HepG2 (cell line): ENCODE data around the gene CDC42EP3. TPM values are rescaled to one million over a fixed set of nuclear protein-coding genes. Genes with fewer than 3 reads are reported as not detected.

ENCODE experiments used
- AGO1 ChIP-seq: fragments of 200-400 bp; formaldehyde crosslinking; IDR thresholded peaks from 2 replicates; pipeline ENCODE4 v1.6.1; 2017; ENCODE audit warnings: mild to moderate bottlenecking, low read depth, low read length, moderate library complexity; ENCODE audit not compliant: poor library complexity, severe bottlenecking
- KDM5B ChIP-seq: sonication (generic); formaldehyde crosslinking; IDR thresholded peaks from 2 replicates; pipeline ENCODE4 v1.4.0; 2020; ENCODE audit warnings: missing genetic modification reagents, mild to moderate bottlenecking, borderline replicate concordance
- MEIS2 ChIP-seq: sonication (generic); formaldehyde crosslinking; IDR thresholded peaks from 2 replicates; pipeline ENCODE4 v1.9.0; 2021; ENCODE audit warnings: mild to moderate bottlenecking, missing genetic modification reagents
- NFKB2 ChIP-seq: sonication (generic); formaldehyde crosslinking; IDR thresholded peaks from 2 replicates; pipeline ENCODE4 v1.4.0; 2020; ENCODE audit warnings: missing genetic modification reagents, borderline replicate concordance
- NR1H2 ChIP-seq: sonication (generic); formaldehyde crosslinking; IDR thresholded peaks from 2 replicates; pipeline ENCODE4 v1.8.1; 2022; ENCODE audit warnings: low read depth, missing genetic modification reagents, borderline replicate concordance
- PHF8 ChIP-seq: sonication (generic); formaldehyde crosslinking; IDR thresholded peaks from 2 replicates; pipeline ENCODE4 v1.5.0; 2020; ENCODE audit warnings: missing genetic modification reagents
- SP5 ChIP-seq: IDR thresholded peaks from 2 replicates; pipeline ENCODE4 v1.6.1; 2016; ENCODE audit warnings: low read depth, borderline replicate concordance
- SPEN ChIP-seq: sonication (generic); formaldehyde crosslinking; IDR thresholded peaks from 2 replicates; pipeline ENCODE4 v1.5.1; 2020; ENCODE audit warnings: low read depth, mild to moderate bottlenecking, missing genetic modification reagents
- ZNF354B ChIP-seq: sonication (generic); formaldehyde crosslinking; IDR thresholded peaks from 2 replicates; pipeline ENCODE4 v1.8.0; 2022; ENCODE audit warnings: mild to moderate bottlenecking, missing genetic modification reagents
- ZNF546 ChIP-seq: sonication (generic); formaldehyde crosslinking; conservative IDR thresholded peaks from 2 replicates; pipeline ENCODE4 v1.8.1; 2023; ENCODE audit warnings: mild to moderate bottlenecking, missing genetic modification reagents
- ZNF605 ChIP-seq: sonication (generic); formaldehyde crosslinking; IDR thresholded peaks from 2 replicates; pipeline ENCODE4 v1.8.0; 2022; ENCODE audit warnings: mild to moderate bottlenecking, missing genetic modification reagents
- ZNF660 ChIP-seq: sonication (generic); formaldehyde crosslinking; IDR thresholded peaks from 2 replicates; pipeline ENCODE4 v1.5.1; 2020; ENCODE audit warnings: mild to moderate bottlenecking, low read depth, missing genetic modification reagents, borderline replicate concordance
- ZNF724P ChIP-seq: sonication (generic); formaldehyde crosslinking; IDR thresholded peaks from 2 replicates; pipeline ENCODE4 v1.8.0; 2022; ENCODE audit warnings: missing genetic modification reagents, borderline replicate concordance
- polyA plus RNA-seq, 8 experiments: library from polyadenylated mRNA; depleted of rRNA in 3 of 8; stranded (reverse) in 7 of 8; unstranded in 1 of 8; fragments of >200 nt; fragmentation: Illumina TruSeq in 4 of 8; extraction: Trizol in 4 of 8; gene quantifications; 2 replicates each; pipeline versions ENCODE4 v1.2.1 to v1.2.3, GENCODE V29; 2011 to 2016; ENCODE audit warnings: low read depth in 4 of 8, missing spikeins in 1 of 8, mixed read lengths in 1 of 8; ENCODE audit not compliant: insufficient read depth in 1 of 8
- total RNA-seq, 5 experiments: library from RNA; depleted of rRNA; stranded (reverse); fragments of >200 nt; fragmentation: Illumina TruSeq; extraction: Trizol; gene quantifications; 2 replicates each; pipeline ENCODE4 v1.2.3, GENCODE V29; 2016; ENCODE audit warnings: low read depth in 1 of 5
- TF ChIP-seq, protein P1 (sequence below): sonication (generic); formaldehyde crosslinking; IDR thresholded peaks from 2 replicates; pipeline ENCODE4 v1.5.1; 2020; ENCODE audit warnings: mild to moderate bottlenecking, missing genetic modification reagents, moderate library complexity
- TF ChIP-seq, protein P2 (sequence below): IDR thresholded peaks from 2 replicates; pipeline ENCODE4 v1.6.1; 2012; ENCODE audit warnings: inconsistent platforms
- TF ChIP-seq, protein P3 (sequence below): sonication (generic); formaldehyde crosslinking; IDR thresholded peaks from 2 replicates; pipeline ENCODE4 v1.9.0; 2022; ENCODE audit warnings: missing genetic modification reagents, mild to moderate bottlenecking, borderline replicate concordance
- TF ChIP-seq, protein P4 (sequence below): sonication (generic); formaldehyde crosslinking; IDR thresholded peaks from 2 replicates; pipeline ENCODE4 v1.4.0; 2020; ENCODE audit warnings: missing genetic modification reagents

CDC42EP3 gene
- total and polyA plus RNA-seq, 2 of the 13 experiments (the other 11 are each of a cell fraction or from before 2014, with no cell fraction given), result 0.01 TPM; not detected in 1

DNA sequence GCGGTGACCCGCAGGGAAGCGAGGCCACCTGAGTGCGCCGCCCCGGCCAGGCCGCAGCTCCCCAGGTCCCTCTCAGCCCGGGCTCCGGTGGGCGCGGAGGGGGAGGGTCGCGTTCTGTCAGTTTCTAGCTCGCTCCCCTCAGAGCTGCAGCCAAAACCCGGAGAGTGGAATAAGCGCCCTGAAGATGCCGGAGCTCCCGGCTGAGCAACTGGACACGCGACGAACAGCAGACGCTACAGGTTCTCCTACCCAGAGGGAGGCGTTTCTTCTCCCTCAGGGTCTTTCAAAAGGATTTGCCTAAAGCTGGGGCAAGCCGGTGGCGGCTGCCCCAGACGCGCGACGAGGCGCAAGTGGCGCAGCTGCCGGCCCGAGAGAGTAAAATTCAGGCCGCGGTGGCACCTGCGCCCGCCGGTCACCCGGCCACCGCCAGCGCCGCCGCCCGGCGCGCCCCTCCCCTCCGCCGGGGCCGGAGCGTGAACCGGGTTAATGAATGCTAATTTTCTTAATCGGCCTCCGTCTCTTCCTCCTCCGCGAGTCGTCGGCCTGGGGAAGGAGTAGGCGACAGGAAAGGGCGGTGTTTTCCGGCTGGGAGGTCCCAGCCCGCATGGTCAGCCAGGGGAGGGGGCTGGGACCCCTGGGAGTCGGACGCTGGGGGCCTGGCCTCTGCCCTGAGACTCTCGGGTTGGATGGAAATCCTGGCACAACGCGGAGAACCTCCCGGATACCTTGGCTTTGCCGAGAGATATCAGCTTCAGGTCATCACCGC lies 845 bp upstream of the CDC42EP3 start (continued):
- TF ChIP-seq ZNF660 (no peak), SP5 (no peak), NR1H2 (no peak), PHF8 (peak; percentile 23; the same call in 1 of the 2 replicates), ZNF354B (CRISPR knock-in tag) (no peak), NFKB2 (CRISPR knock-in tag) (0 out of 2 replicates have a peak, but pooled peaks have one; percentile 44), MEIS2 (no peak), ZNF605 (no peak), SPEN (CRISPR knock-in tag) (0 out of 2 replicates have a peak, but pooled peaks have one; percentile 11), KDM5B (CRISPR knock-in tag) (peak; percentile 67; the same call in 1 of the 2 replicates), AGO1 (no peak), ZNF724P (CRISPR knock-in tag) (no peak), ZNF546 (CRISPR knock-in tag) (0 out of 2 replicates have a peak, but pooled peaks have one; percentile 48)
- TF ChIP-seq, protein P1, sequence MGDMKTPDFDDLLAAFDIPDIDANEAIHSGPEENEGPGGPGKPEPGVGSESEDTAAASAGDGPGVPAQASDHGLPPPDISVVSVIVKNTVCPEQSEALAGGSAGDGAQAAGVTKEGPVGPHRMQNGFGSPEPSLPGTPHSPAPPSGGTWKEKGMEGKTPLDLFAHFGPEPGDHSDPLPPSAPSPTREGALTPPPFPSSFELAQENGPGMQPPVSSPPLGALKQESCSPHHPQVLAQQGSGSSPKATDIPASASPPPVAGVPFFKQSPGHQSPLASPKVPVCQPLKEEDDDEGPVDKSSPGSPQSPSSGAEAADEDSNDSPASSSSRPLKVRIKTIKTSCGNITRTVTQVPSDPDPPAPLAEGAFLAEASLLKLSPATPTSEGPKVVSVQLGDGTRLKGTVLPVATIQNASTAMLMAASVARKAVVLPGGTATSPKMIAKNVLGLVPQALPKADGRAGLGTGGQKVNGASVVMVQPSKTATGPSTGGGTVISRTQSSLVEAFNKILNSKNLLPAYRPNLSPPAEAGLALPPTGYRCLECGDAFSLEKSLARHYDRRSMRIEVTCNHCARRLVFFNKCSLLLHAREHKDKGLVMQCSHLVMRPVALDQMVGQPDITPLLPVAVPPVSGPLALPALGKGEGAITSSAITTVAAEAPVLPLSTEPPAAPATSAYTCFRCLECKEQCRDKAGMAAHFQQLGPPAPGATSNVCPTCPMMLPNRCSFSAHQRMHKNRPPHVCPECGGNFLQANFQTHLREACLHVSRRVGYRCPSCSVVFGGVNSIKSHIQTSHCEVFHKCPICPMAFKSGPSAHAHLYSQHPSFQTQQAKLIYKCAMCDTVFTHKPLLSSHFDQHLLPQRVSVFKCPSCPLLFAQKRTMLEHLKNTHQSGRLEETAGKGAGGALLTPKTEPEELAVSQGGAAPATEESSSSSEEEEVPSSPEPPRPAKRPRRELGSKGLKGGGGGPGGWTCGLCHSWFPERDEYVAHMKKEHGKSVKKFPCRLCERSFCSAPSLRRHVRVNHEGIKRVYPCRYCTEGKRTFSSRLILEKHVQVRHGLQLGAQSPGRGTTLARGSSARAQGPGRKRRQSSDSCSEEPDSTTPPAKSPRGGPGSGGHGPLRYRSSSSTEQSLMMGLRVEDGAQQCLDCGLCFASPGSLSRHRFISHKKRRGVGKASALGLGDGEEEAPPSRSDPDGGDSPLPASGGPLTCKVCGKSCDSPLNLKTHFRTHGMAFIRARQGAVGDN (CRISPR knock-in tag), result peak; percentile 41; the same call in 1 of the 2 replicates
- TF ChIP-seq, protein P2, sequence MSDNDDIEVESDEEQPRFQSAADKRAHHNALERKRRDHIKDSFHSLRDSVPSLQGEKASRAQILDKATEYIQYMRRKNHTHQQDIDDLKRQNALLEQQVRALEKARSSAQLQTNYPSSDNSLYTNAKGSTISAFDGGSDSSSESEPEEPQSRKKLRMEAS, result peak; percentile 49; the same call in 1 of the 2 replicates
- TF ChIP-seq, protein P3, sequence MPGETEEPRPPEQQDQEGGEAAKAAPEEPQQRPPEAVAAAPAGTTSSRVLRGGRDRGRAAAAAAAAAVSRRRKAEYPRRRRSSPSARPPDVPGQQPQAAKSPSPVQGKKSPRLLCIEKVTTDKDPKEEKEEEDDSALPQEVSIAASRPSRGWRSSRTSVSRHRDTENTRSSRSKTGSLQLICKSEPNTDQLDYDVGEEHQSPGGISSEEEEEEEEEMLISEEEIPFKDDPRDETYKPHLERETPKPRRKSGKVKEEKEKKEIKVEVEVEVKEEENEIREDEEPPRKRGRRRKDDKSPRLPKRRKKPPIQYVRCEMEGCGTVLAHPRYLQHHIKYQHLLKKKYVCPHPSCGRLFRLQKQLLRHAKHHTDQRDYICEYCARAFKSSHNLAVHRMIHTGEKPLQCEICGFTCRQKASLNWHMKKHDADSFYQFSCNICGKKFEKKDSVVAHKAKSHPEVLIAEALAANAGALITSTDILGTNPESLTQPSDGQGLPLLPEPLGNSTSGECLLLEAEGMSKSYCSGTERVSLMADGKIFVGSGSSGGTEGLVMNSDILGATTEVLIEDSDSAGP (CRISPR knock-in tag), result peak; percentile 39; the same call in 1 of the 2 replicates
- TF ChIP-seq, protein P4, sequence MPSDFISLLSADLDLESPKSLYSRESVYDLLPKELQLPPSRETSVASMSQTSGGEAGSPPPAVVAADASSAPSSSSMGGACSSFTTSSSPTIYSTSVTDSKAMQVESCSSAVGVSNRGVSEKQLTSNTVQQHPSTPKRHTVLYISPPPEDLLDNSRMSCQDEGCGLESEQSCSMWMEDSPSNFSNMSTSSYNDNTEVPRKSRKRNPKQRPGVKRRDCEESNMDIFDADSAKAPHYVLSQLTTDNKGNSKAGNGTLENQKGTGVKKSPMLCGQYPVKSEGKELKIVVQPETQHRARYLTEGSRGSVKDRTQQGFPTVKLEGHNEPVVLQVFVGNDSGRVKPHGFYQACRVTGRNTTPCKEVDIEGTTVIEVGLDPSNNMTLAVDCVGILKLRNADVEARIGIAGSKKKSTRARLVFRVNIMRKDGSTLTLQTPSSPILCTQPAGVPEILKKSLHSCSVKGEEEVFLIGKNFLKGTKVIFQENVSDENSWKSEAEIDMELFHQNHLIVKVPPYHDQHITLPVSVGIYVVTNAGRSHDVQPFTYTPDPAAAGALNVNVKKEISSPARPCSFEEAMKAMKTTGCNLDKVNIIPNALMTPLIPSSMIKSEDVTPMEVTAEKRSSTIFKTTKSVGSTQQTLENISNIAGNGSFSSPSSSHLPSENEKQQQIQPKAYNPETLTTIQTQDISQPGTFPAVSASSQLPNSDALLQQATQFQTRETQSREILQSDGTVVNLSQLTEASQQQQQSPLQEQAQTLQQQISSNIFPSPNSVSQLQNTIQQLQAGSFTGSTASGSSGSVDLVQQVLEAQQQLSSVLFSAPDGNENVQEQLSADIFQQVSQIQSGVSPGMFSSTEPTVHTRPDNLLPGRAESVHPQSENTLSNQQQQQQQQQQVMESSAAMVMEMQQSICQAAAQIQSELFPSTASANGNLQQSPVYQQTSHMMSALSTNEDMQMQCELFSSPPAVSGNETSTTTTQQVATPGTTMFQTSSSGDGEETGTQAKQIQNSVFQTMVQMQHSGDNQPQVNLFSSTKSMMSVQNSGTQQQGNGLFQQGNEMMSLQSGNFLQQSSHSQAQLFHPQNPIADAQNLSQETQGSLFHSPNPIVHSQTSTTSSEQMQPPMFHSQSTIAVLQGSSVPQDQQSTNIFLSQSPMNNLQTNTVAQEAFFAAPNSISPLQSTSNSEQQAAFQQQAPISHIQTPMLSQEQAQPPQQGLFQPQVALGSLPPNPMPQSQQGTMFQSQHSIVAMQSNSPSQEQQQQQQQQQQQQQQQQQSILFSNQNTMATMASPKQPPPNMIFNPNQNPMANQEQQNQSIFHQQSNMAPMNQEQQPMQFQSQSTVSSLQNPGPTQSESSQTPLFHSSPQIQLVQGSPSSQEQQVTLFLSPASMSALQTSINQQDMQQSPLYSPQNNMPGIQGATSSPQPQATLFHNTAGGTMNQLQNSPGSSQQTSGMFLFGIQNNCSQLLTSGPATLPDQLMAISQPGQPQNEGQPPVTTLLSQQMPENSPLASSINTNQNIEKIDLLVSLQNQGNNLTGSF (CRISPR knock-in tag), result no peak
